ENCODE data around the gene STN1. TPM values are rescaled to one million over a fixed set of nuclear protein-coding genes. Genes with fewer than 3 reads are reported as not detected.

The STN1 gene
- total and polyA plus RNA-seq, 2 of the 8 experiments (the other 6 are each of a cell fraction or from before 2014, with no cell fraction given): 10.1 to 12.4 TPM

DNA sequence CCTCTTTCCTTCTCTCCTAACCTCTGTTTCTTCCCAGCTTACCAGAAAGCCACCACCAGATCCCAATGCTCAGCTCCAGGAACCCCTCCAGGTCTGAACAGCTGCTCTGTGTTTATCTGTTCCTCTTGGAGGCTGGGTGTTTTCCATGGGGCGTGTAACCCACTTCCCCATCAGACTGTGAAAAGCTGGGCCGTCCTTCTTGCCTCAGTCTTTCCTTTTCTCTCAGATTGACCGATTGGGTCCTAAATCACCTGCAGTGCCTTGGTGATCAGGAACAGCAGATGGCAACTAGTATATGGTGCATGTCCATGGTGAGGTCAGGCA is 67.5 kb downstream of the STN1 start:
- Histone ChIP-seq H2AFZ (ENCODE audit: low read length) (no peak overlapping the region), H3K4me3 (ENCODE audit: extremely low read depth in 1 of 4, insufficient read depth in 2 of 4, low read depth in 3 of 4, low read length in 4 of 4) (no peak overlapping the region), H2BK15ac (ENCODE audit: low read length) (no peak overlapping the region), H3K9me3 (ENCODE audit: insufficient read depth in 2 of 2, low read depth in 1 of 2, low read length in 1 of 2) (no peaks in the 10 kb centered on the region), H3K14ac (ENCODE audit: insufficient read length) (no peak overlapping the region), H3K56ac (replicated peaks; ENCODE audit: insufficient read length, low read depth, low read length) (no peak overlapping the region), H3K23ac (ENCODE audit: insufficient read length) (no peak overlapping the region), H3K36me3 (ENCODE audit: control insufficient read depth in 2 of 4, insufficient read depth in 4 of 4, low read length in 3 of 4) (no peaks in the 10 kb centered on the region), H3K18ac (ENCODE audit: extremely low read depth, low read length) (no peak overlapping the region), H3K4me1 (replicated peaks in 1 of 4; ENCODE audit: control insufficient read depth in 3 of 4, insufficient read depth in 4 of 4, low read length in 3 of 4) (peaks cover 5 to 12% (median 7%) of the 10 kb centered on the region in 4 experiments), H3K79me2 (ENCODE audit: control insufficient read depth in 1 of 2, insufficient read depth in 2 of 2, low read length in 2 of 2) (no peaks in the 10 kb centered on the region), H3K23me2 (ENCODE audit: low read depth, low read length) (peaks cover 10% of the 10 kb centered on the region; the same call in 1 of the 2 replicates), H4K91ac (replicated peaks; ENCODE audit: insufficient read length, low read length) (no peak overlapping the region), H3K4me2 (ENCODE audit: insufficient read depth in 1 of 2, low read depth in 2 of 2, low read length in 2 of 2) (no peak overlapping the region), H2BK20ac (ENCODE audit: low read length) (no peak overlapping the region), H2BK12ac (ENCODE audit: low read depth, low read length) (no peak overlapping the region), H4K8ac (ENCODE audit: extremely low read depth, insufficient read depth, low read length) (no peak overlapping the region), H3K27me3 (replicated peaks in 1 of 4; ENCODE audit: control insufficient read depth in 3 of 4, extremely low read depth in 1 of 4, insufficient read depth in 3 of 4, low read length in 3 of 4) (peaks cover 4 to 26% (median 21%) of the 10 kb centered on the region in 4 experiments; a peak in 6 of 7 replicates), H3K4ac (replicated peaks; ENCODE audit: insufficient read length, low read depth, low read length) (no peak overlapping the region), H3K79me1 (ENCODE audit: low read depth, low read length) (no peaks in the 10 kb centered on the region), H3K9ac (replicated peaks in 1 of 4; ENCODE audit: extremely low read depth in 1 of 4, low read depth in 3 of 4, low read length in 3 of 4) (no peak overlapping the region), H4K5ac (ENCODE audit: insufficient read length, low read depth, low read length) (no peak overlapping the region), H2AK5ac (ENCODE audit: low read depth, low read length) (no peak overlapping the region), H4K20me1 (replicated peaks in 1 of 2; ENCODE audit: control insufficient read depth in 1 of 2, insufficient read depth in 2 of 2, low read length in 2 of 2) (no peaks in the 10 kb centered on the region), H3K27ac (ENCODE audit: low read depth, low read length) (no peak overlapping the region), H2BK120ac (replicated peaks; ENCODE audit: low read depth, low read length) (no peak overlapping the region), H2BK5ac (ENCODE audit: low read depth, low read length) (no peak overlapping the region)
- FAIRE-seq (no peak), DNase-seq (ENCODE audit: low read depth in 1 of 2, low spot score in 2 of 2) (no peak)
- ChIA-PET POLR2A (ENCODE audit: partially characterized antibody) (no interaction called here), CTCF (ENCODE audit: partially characterized antibody) (interaction anchor here (5.6 to 9.8 kb wide), 2 partner anchors 104 to 142 kb away, joined by 26 to 199 read pairs; no protein-coding TSS in a partner anchor)
- 93% methylated on average over 3 of the region's 3 CpGs; no CpG with 5 or more reads in 1 of the 2 experiments for WGBS, 2 experiments (ENCODE audit: extremely low coverage in 1 of 2, insufficient coverage in 1 of 2, insufficient read length in 1 of 2, insufficient replicate concordance in 2 of 2, low coverage in 1 of 2, low lambda C conversion rate in 2 of 2, missing lambda C conversion rate in 1 of 2)
- no peak for TF ChIP-seq SRF (IDR thresholded peaks at IDR 0.05; ENCODE audit: low read depth, low read length)
- no peak for TF ChIP-seq NRF1 (IDR thresholded peaks at IDR 0.05; ENCODE audit: low read depth, low read length)
- TF ChIP-seq CTBP2 (IDR thresholded peaks at IDR 0.05; ENCODE audit: borderline replicate concordance, insufficient read depth, insufficient read length, low read length): no peak
- no peak for TF ChIP-seq SP4 (IDR thresholded peaks at IDR 0.05; ENCODE audit: low read length)
- TF ChIP-seq TEAD4 (IDR thresholded peaks at IDR 0.05; ENCODE audit: low read depth, low read length): no peak
- no peak for TF ChIP-seq CHD2 (IDR thresholded peaks at IDR 0.05; ENCODE audit: low read length)
- TF ChIP-seq POLR2A (IDR thresholded peaks at IDR 0.05; ENCODE audit: control extremely low read depth in 1 of 2, low read depth in 2 of 2, low read length in 2 of 2): no peak
- no peak for TF ChIP-seq EZH2 (IDR thresholded peaks at IDR 0.05; ENCODE audit: low read depth, low read length, severe bottlenecking)
- TF ChIP-seq, protein P1, sequence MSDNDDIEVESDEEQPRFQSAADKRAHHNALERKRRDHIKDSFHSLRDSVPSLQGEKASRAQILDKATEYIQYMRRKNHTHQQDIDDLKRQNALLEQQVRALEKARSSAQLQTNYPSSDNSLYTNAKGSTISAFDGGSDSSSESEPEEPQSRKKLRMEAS (IDR thresholded peaks at IDR 0.05): no peak
- TF ChIP-seq, protein P2, sequence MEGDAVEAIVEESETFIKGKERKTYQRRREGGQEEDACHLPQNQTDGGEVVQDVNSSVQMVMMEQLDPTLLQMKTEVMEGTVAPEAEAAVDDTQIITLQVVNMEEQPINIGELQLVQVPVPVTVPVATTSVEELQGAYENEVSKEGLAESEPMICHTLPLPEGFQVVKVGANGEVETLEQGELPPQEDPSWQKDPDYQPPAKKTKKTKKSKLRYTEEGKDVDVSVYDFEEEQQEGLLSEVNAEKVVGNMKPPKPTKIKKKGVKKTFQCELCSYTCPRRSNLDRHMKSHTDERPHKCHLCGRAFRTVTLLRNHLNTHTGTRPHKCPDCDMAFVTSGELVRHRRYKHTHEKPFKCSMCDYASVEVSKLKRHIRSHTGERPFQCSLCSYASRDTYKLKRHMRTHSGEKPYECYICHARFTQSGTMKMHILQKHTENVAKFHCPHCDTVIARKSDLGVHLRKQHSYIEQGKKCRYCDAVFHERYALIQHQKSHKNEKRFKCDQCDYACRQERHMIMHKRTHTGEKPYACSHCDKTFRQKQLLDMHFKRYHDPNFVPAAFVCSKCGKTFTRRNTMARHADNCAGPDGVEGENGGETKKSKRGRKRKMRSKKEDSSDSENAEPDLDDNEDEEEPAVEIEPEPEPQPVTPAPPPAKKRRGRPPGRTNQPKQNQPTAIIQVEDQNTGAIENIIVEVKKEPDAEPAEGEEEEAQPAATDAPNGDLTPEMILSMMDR (IDR thresholded peaks at IDR 0.05; ENCODE audit: control extremely low read depth in 1 of 3, insufficient read depth in 1 of 3, low read depth in 1 of 3, low read length in 3 of 3): no peak

Data from H1 (cell line).